NCI-H2171 treated with DMSO at 0.1 percent for 48 hours (cell line): ENCODE results near the gene CDC42BPB.
"Not testable (repeated sequence)": the region's sequence is repeated elsewhere in the genome, so short reads cannot be mapped to it uniquely, and the experiment has no call there.

Source experiments
- DNase-seq: peaks from one replicate; lab custom pipeline; 2025; lab: John Stamatoyannopoulos, UW

The CDC42BPB gene

GRCh38 chr14:103047453-103047852 lies 9.9 kb downstream of the CDC42BPB start:
- not testable (repeated sequence) for DNase-seq

- no peak for DNase-seq
Measured at GRCh38 chr14:103045371-103045869, 11.9 kb downstream of the CDC42BPB start.

- no peak for DNase-seq
Measured at GRCh38 chr14:103043257-103044015, 13.9 kb downstream of the CDC42BPB start.

- DNase-seq = no peak
Measured at GRCh38 chr14:103041464-103041863, 15.9 kb downstream of the CDC42BPB start.

GRCh38 chr14:103033681-103034096 lies 23.7 kb downstream of the CDC42BPB start:
- no peak for DNase-seq

GRCh38 chr14:103031956-103032355 lies 25.4 kb downstream of the CDC42BPB start:
- no peak for DNase-seq

- DNase-seq = no peak
Measured at GRCh38 chr14:103031566-103031911, 25.8 kb downstream of the CDC42BPB start.

GRCh38 chr14:103030741-103031565 lies 26.4 kb downstream of the CDC42BPB start:
- no peak for DNase-seq

- DNase-seq = no peak
Measured at GRCh38 chr14:103029936-103030335, 27.4 kb downstream of the CDC42BPB start.

GRCh38 chr14:103028772-103029171 lies 28.6 kb downstream of the CDC42BPB start:
- DNase-seq = no peak

- no peak for DNase-seq
Measured at GRCh38 chr14:103028161-103028767, 29.1 kb downstream of the CDC42BPB start.

- DNase-seq = no peak
Measured at GRCh38 chr14:103027451-103027850, 29.9 kb downstream of the CDC42BPB start.

GRCh38 chr14:103026988-103027387 lies 30.4 kb downstream of the CDC42BPB start:
- no peak for DNase-seq

GRCh38 chr14:103026196-103026595 lies 31.2 kb downstream of the CDC42BPB start:
- DNase-seq = not testable (repeated sequence)

GRCh38 chr14:103023881-103024473 lies 33.4 kb downstream of the CDC42BPB start:
- no peak for DNase-seq

- no peak for DNase-seq
Measured at GRCh38 chr14:103022685-103023044, 34.7 kb downstream of the CDC42BPB start.

- peak; percentile 82 for DNase-seq
Measured at GRCh38 chr14:103022002-103022684, 35.2 kb downstream of the CDC42BPB start.

- no peak for DNase-seq
Measured at GRCh38 chr14:103021684-103022001, 35.7 kb downstream of the CDC42BPB start.

GRCh38 chr14:103020271-103021170 lies 36.8 kb downstream of the CDC42BPB start:
- DNase-seq = no peak

- DNase-seq = no peak
Measured at GRCh38 chr14:103019826-103020225, 37.5 kb downstream of the CDC42BPB start.

GRCh38 chr14:103019236-103019635 lies 38.1 kb downstream of the CDC42BPB start:
- DNase-seq = no peak
